CD4-positive, alpha-beta T cell (primary cell): Measurements from ENCODE around the gene FAM25C. TPM values are rescaled to one million over a fixed set of nuclear protein-coding genes. Genes with fewer than 3 reads are reported as not detected.
A peak's percentile ranks its signal among the peaks of the same experiment; 100 is the strongest.
"Not testable (repeated sequence)": the region's sequence is repeated elsewhere in the genome, so short reads cannot be mapped to it uniquely, and the experiment has no call there.

Experiments
- ATAC-seq: fragments of 200-7000 bp; cut with Tn5 transposase; one replicate; pipeline ENCODE4 v1.10.0; 2022; ENCODE audit warnings: mild to moderate bottlenecking; ENCODE audit not compliant: poor library complexity
- CTCF ChIA-PET: fragments of 350-600 bp; sonication (Branson Sonifier 250); formaldehyde crosslinking; loops from one replicate; lab custom pipeline; 2021; ENCODE audit warnings: antibody characterized with exemption, inconsistent platforms; lab: Charles Lee
- POLR2A ChIA-PET: fragments of 350-600 bp; sonication (Branson Sonifier 250); formaldehyde crosslinking; loops from one replicate; lab custom pipeline; 2021; ENCODE audit warnings: antibody characterized with exemption, inconsistent platforms; lab: Charles Lee
- DNase-seq, 14 experiments: peaks; one replicate each; pipeline ENCODE4 v3.0.0-alpha.2; 2013 to 2020; ENCODE audit warnings: mixed read lengths in 2 of 14
- H3K27ac ChIP-seq, 2 donors: one replicate each; pipeline versions ENCODE4 v1.5.1 to v1.7.0; 2013; ENCODE audit warnings: low read length in 2 of 2, low read depth in 1 of 2, mild to moderate bottlenecking in 1 of 2
- H3K27me3 ChIP-seq, 2 experiments: 1 replicate in 1 of 2; 2 replicates in 1 of 2; pipeline versions ENCODE4 v1.6.1 to v1.7.0; 2013; ENCODE audit warnings: low read length in 2 of 2, control low read depth in 1 of 2, mild to moderate bottlenecking in 1 of 2, moderate library complexity in 1 of 2; ENCODE audit not compliant: insufficient read depth in 2 of 2, control insufficient read depth in 1 of 2
- H3K36me3 ChIP-seq: one replicate; pipeline ENCODE4 v1.6.1; 2013; ENCODE audit warnings: low read length, control low read depth; ENCODE audit not compliant: insufficient read depth
- H3K4me1 ChIP-seq: one replicate; pipeline ENCODE4 v1.6.1; 2013; ENCODE audit warnings: low read length, control low read depth; ENCODE audit not compliant: insufficient read depth
- H3K4me3 ChIP-seq: one replicate; pipeline ENCODE4 v1.5.1; 2013; ENCODE audit warnings: mild to moderate bottlenecking, low read length, moderate library complexity
- H3K9me3 ChIP-seq, 2 experiments: 1 replicate in 1 of 2; 2 replicates in 1 of 2; pipeline versions ENCODE4 v1.6.1 to v1.7.0; 2013; ENCODE audit warnings: low read length in 2 of 2, mild to moderate bottlenecking in 2 of 2, control low read depth in 1 of 2, moderate library complexity in 1 of 2; ENCODE audit not compliant: control insufficient read depth in 1 of 2, insufficient read depth in 1 of 2
- H3K27ac Mint-ChIP-seq: one replicate; pipeline ENCODE4 v1.8.0; 2020; ENCODE audit warnings: mixed read lengths
- H3K27me3 Mint-ChIP-seq: one replicate; pipeline ENCODE4 v1.8.0; 2021; ENCODE audit warnings: mixed read lengths
- H3K36me3 Mint-ChIP-seq: one replicate; pipeline ENCODE4 v1.8.0; 2021; ENCODE audit warnings: low read depth, mixed read lengths
- H3K4me1 Mint-ChIP-seq: one replicate; pipeline ENCODE4 v1.8.0; 2021; ENCODE audit warnings: low read depth, mixed read lengths
- H3K4me3 Mint-ChIP-seq: one replicate; pipeline ENCODE4 v1.8.0; 2020; ENCODE audit warnings: mild to moderate bottlenecking, mixed read lengths
- H3K9me3 Mint-ChIP-seq: one replicate; pipeline ENCODE4 v1.8.0; 2020; ENCODE audit warnings: mixed read lengths
- intact Hi-C, 2 experiments: fragments of 100-400 bp; cut with DNase I in 1 of 2; cut with micrococcal nuclease in 1 of 2; formaldehyde crosslinking; loops; one replicate each; pipeline versions ENCODE4 v1.15.1 to v1.9.0; 2023 to 2025; cut with DNase I, micrococcal nuclease
- total RNA-seq, 174 experiments: library from RNA in 2 of 174; stranded (reverse) in 2 of 174; gene quantifications; one replicate each; pipeline ENCODE4 v1.2.3 and lab custom pipeline; 2021 to 2026

Gene FAM25C
- total RNA-seq, 2 experiments from 2014 or later, result not detected

GRCh38 chr10:47959677-47960076 lies 39.9 kb downstream of the FAM25C start:
- H3K27ac ChIP-seq, H3K36me3 Mint-ChIP-seq, H3K36me3 ChIP-seq, H3K4me3 ChIP-seq, H3K4me1 Mint-ChIP-seq, H3K4me1 ChIP-seq, intact Hi-C loops, H3K27me3 Mint-ChIP-seq, DNase-seq, POLR2A ChIA-PET, H3K27me3 ChIP-seq, ATAC-seq, H3K9me3 Mint-ChIP-seq, H3K4me3 Mint-ChIP-seq, H3K27ac Mint-ChIP-seq, CTCF ChIA-PET, H3K9me3 ChIP-seq: not testable (repeated sequence)

- intact Hi-C loops, DNase-seq, CTCF ChIA-PET, POLR2A ChIA-PET, H3K9me3 ChIP-seq, H3K4me3 Mint-ChIP-seq, H3K27me3 Mint-ChIP-seq, H3K4me1 Mint-ChIP-seq, H3K4me1 ChIP-seq, H3K36me3 ChIP-seq, ATAC-seq, H3K27ac Mint-ChIP-seq, H3K9me3 Mint-ChIP-seq, H3K27me3 ChIP-seq, H3K36me3 Mint-ChIP-seq, H3K4me3 ChIP-seq, H3K27ac ChIP-seq: not testable (repeated sequence)
Measured at GRCh38 chr10:47957158-47957557, 42.4 kb downstream of the FAM25C start.

- peak in 2 of 14 experiments; percentile 2 for DNase-seq
- H3K4me1 Mint-ChIP-seq, H3K36me3 ChIP-seq, H3K27me3 Mint-ChIP-seq, H3K4me3 Mint-ChIP-seq, H3K4me3 ChIP-seq, H3K4me1 ChIP-seq, ATAC-seq, intact Hi-C loops, CTCF ChIA-PET, H3K27ac ChIP-seq, POLR2A ChIA-PET, H3K27ac Mint-ChIP-seq, H3K36me3 Mint-ChIP-seq, H3K9me3 ChIP-seq, H3K27me3 ChIP-seq, H3K9me3 Mint-ChIP-seq: not testable (repeated sequence)
Measured at GRCh38 chr10:47947424-47947823, 52.2 kb downstream of the FAM25C start.

Other genes with a start within 250 kb of the FAM25C start
- under 1 TPM in 1 of 2 experiments, not detected in 1; 0.08 TPM for gene SYT15B, start 236.2 kb downstream of the FAM25C start, total RNA-seq
- not detected for gene NPY4R2, start 81.1 kb downstream of the FAM25C start, total RNA-seq